Epidermal melanocyte (primary cell): ENCODE measurements around the gene CDC23.

Experiments
- DNase-seq: peaks from one replicate; pipeline ENCODE4 v3.0.0; 2011; ENCODE audit warnings: low spot score; ENCODE audit not compliant: insufficient read length

The CDC23 gene

DNA sequence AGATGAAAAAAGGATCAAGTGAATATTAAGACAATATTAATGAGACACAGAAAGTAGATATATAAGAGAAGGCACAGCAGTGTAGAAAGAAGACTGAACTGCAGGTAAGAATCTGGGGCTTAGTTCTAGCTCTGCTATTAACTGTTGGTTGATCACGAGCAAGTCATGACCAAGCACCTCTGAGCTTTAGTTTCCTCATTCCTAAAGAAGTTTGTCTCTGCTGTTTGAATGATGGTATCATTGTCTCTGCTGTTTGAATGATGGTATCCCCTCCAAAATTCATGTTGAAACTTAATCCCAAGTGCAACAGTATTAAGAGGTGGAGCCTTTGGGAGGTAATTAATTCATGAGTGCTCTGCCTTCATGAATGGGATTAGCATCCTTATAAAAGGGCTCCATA is 71.4 kb downstream of the CDC23 start:
- no peak for DNase-seq

DNA sequence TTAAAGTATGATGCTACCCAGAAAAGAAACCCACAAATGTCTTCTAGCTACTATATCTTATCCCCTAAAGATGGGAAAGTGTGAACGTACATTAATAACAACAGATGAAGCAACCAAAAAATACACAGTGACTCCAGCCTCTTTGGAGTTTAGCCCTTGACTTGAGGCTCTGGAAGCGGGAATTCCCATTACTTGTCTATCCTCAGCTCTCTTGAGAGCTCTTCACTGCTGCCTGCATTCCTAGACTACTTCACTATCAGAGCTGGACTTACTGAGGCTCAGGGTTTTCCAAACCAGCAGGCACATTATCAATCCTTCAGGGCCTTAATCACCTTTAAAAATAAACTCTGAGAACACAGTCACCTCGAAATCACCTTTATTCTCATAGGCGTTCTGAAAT is 72.9 kb downstream of the CDC23 start:
- DNase-seq, result no peak

GRCh38 chr5:138139781-138140090 is 73.4 kb downstream of the CDC23 start:
- DNase-seq, result no peak

DNA sequence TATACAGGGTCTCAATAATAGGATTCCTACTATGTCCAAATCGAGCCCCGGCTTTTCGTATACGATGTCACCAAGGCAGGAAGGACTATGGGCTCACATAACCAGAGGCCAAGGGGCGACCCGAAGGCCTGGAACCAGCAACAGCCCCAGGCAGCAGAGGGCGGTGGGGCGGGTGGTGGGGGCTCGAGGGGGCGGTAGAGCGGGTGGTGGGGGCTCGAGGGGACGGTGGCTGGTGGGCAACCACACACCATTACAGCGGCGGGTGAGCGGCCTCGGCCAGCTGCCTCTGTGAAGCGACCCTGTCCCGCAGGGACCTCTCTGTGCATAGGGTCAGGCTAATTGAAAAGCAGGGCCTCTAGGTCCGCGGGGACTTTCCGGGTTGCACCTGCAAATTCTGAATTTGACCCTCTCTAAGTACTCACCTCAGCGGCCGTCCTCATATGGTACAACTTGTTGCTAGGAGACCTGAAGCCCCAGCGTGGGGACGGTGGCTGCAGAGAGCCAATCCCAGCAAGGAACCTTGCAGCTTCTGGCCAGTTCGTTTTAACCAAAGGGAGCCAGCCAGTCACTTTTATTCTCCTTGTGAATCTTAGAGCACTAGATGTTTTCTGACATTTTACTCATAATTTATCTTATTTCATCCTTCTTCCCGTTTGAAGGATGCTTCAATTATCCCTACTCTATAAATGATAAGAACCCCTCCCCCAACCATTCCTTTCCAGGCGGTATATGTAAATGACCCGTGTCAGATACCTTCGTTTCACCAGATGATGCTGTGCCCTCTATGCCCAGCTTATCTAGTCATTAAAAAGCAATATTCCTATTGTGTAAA is 74.0 kb downstream of the CDC23 start, which contains the start of gene NME5:
TSS of gene NME5 (minus strand) at position 480 of the 832 bp plus-strand sequence. CDS start 648 bp downstream, outside the sequence.
- DNase-seq, result peak; percentile 77
